HepG2 (cell line): ENCODE data around the gene FAM180A.

Experiments used
- AHDC1 ChIP-seq: sonication (generic); formaldehyde crosslinking; IDR thresholded peaks from 2 replicates; pipeline ENCODE4 v1.5.1; 2020; ENCODE audit warnings: mild to moderate bottlenecking, missing genetic modification reagents, borderline replicate concordance
- CEBPB ChIP-seq: IDR thresholded peaks from 2 replicates; pipeline ENCODE4 v1.6.1; 2011; ENCODE audit warnings: low read depth, low read length, improper control_type of control experiment, borderline replicate concordance
- CHD2 ChIP-seq: IDR thresholded peaks from 2 replicates; pipeline ENCODE4 v1.6.1; 2011; ENCODE audit warnings: low read depth, low read length, improper control_type of control experiment
- CTCF ChIP-seq: sonication (generic); formaldehyde crosslinking; IDR thresholded peaks from 2 replicates; pipeline ENCODE4 v1.5.0; 2020; ENCODE audit warnings: mild to moderate bottlenecking, missing genetic modification reagents, moderate library complexity
- ERF ChIP-seq: IDR thresholded peaks from 2 replicates; pipeline ENCODE4 v1.6.1; 2018; ENCODE audit warnings: missing biosample characterization, missing genetic modification reagents
- EZH2 ChIP-seq: conservative IDR thresholded peaks from 2 replicates; pipeline ENCODE4 v1.6.1; 2012; ENCODE audit warnings: mild to moderate bottlenecking, low read depth, low read length, moderate library complexity
- POLR2AphosphoS2 ChIP-seq: IDR thresholded peaks from 2 replicates; pipeline ENCODE4 v1.6.1; 2011; ENCODE audit warnings: low read depth, low read length, improper control_type of control experiment
- TMF1 ChIP-seq: sonication (generic); formaldehyde crosslinking; IDR thresholded peaks from 2 replicates; pipeline ENCODE4 v1.8.1; 2022; ENCODE audit warnings: low read depth, missing genetic modification reagents
- ZNF3 ChIP-seq: IDR thresholded peaks from 2 replicates; pipeline ENCODE4 v1.7.0; 2017; ENCODE audit warnings: inconsistent platforms

GRCh38 chr7:135716677-135717238 is 31.9 kb downstream of the FAM180A start:
- no peak for TF ChIP-seq POLR2AphosphoS2
- TF ChIP-seq ERF (CRISPR knock-in tag) = no peak
- TF ChIP-seq CTCF (CRISPR knock-in tag) = no peak
- TF ChIP-seq AHDC1 (CRISPR knock-in tag) = no peak
- no peak for TF ChIP-seq EZH2
- TF ChIP-seq TMF1 (CRISPR knock-in tag) = no peak
- TF ChIP-seq CHD2 = no peak
- no peak for TF ChIP-seq CEBPB
- no peak for TF ChIP-seq ZNF3 (CRISPR knock-in tag)
